GM23338 (cell line): ENCODE measurements around the gene PMEL. TPM values are rescaled to one million over a fixed set of nuclear protein-coding genes. Genes with fewer than 3 reads are reported as not detected.
A peak's percentile ranks its signal among the peaks of the same experiment; 100 is the strongest.

Experiments
- ATAC-seq: fragments of 200-7000 bp; cut with Tn5 transposase; 3 replicates; pipeline ENCODE4 v1.9.1; 2020
- DNase-seq: peaks from one replicate; pipeline ENCODE4 v3.0.0-alpha.2; 2015; ENCODE audit warnings: low spot score
- H2AFZ ChIP-seq: fragments of 200-600 bp; sonication (generic); 2 replicates; pipeline ENCODE4 v1.8.0; 2016; ENCODE audit warnings: antibody characterized with exemption, mild to moderate bottlenecking, moderate library complexity
- H3F3A ChIP-seq: fragments of 200-600 bp; sonication (generic); replicated peaks from 2 replicates; pipeline ENCODE4 v1.8.0; 2017; ENCODE audit warnings: antibody characterized with exemption, mixed run types, low read depth
- H3K27ac ChIP-seq: fragments of 200-600 bp; sonication (generic); 2 replicates; pipeline ENCODE4 v1.6.1; 2016; ENCODE audit warnings: low read depth
- H3K27me3 ChIP-seq: fragments of 200-600 bp; sonication (generic); 2 replicates; pipeline ENCODE4 v1.8.0; 2016; ENCODE audit warnings: mild to moderate bottlenecking, mixed run types, moderate library complexity; ENCODE audit not compliant: insufficient read depth
- H3K36me3 ChIP-seq: fragments of 200-600 bp; sonication (generic); 2 replicates; pipeline ENCODE4 v1.8.0; 2016; ENCODE audit warnings: mild to moderate bottlenecking; ENCODE audit not compliant: insufficient read depth
- H3K4me1 ChIP-seq: fragments of 200-600 bp; sonication (generic); 2 replicates; pipeline ENCODE4 v1.8.0; 2016; ENCODE audit warnings: mild to moderate bottlenecking, moderate library complexity; ENCODE audit not compliant: insufficient read depth
- H3K4me2 ChIP-seq: fragments of 200-600 bp; sonication (generic); 2 replicates; pipeline ENCODE4 v1.7.1; 2017; ENCODE audit warnings: mixed run types
- H3K4me3 ChIP-seq: fragments of 200-600 bp; sonication (generic); 2 replicates; pipeline ENCODE4 v1.6.1; 2016; ENCODE audit warnings: mixed run types
- H3K79me2 ChIP-seq: fragments of 200-600 bp; sonication (generic); replicated peaks from 2 replicates; pipeline ENCODE4 v1.8.0; 2017; ENCODE audit warnings: mild to moderate bottlenecking; ENCODE audit not compliant: insufficient read depth
- H3K9me2 ChIP-seq: fragments of 200-600 bp; sonication (generic); 2 replicates; pipeline ENCODE4 v1.8.0; 2017; ENCODE audit not compliant: insufficient read depth
- H4K20me1 ChIP-seq: fragments of 200-600 bp; sonication (generic); replicated peaks from 2 replicates; pipeline ENCODE4 v1.8.0; 2017; ENCODE audit warnings: mild to moderate bottlenecking; ENCODE audit not compliant: insufficient read depth
- H3K27ac Mint-ChIP-seq: 2 replicates; pipeline ENCODE4 v1.8.0; 2020; ENCODE audit warnings: inconsistent platforms, mild to moderate bottlenecking, moderate library complexity, mixed read lengths
- H3K27me3 Mint-ChIP-seq: 3 replicates; pipeline ENCODE4 v1.8.0; 2022; ENCODE audit warnings: low read depth, mild to moderate bottlenecking, moderate library complexity, mixed read lengths, inconsistent platforms; ENCODE audit not compliant: insufficient read depth, poor library complexity
- H3K36me3 Mint-ChIP-seq: 3 replicates; pipeline ENCODE4 v1.8.0; 2021; ENCODE audit warnings: low read depth, mild to moderate bottlenecking, inconsistent platforms, moderate library complexity, mixed read lengths
- H3K4me1 Mint-ChIP-seq: 3 replicates; pipeline ENCODE4 v1.8.0; 2020; ENCODE audit warnings: mild to moderate bottlenecking, inconsistent platforms, mixed read lengths
- H3K4me3 Mint-ChIP-seq: 3 replicates; pipeline ENCODE4 v1.8.0; 2021; ENCODE audit warnings: moderate library complexity, mild to moderate bottlenecking, inconsistent platforms, mixed read lengths
- H3K9me3 Mint-ChIP-seq: 3 replicates; pipeline ENCODE4 v1.8.0; 2020; ENCODE audit warnings: moderate library complexity, mild to moderate bottlenecking, inconsistent platforms, mixed read lengths
- CREB1 ChIP-seq: fragments of 250-450 bp; sonication (Bioruptor Pico); IDR thresholded peaks from 2 replicates; pipeline ENCODE4 v1.5.0; 2020; ENCODE audit warnings: low read depth, mild to moderate bottlenecking, moderate library complexity
- EZH2phosphoT487 ChIP-seq: fragments of 200-600 bp; sonication (generic); IDR thresholded peaks from one replicate; pipeline ENCODE4 v1.8.1; 2018; ENCODE audit warnings: antibody characterized with exemption; ENCODE audit not compliant: unreplicated experiment
- JUNB ChIP-seq: IDR thresholded peaks from one replicate; pipeline ENCODE4 v1.6.1; 2016; ENCODE audit warnings: antibody characterized with exemption; ENCODE audit not compliant: unreplicated experiment
- POLR2AphosphoS5 ChIP-seq: IDR thresholded peaks from 2 replicates; pipeline ENCODE4 v1.6.1; 2016; ENCODE audit warnings: antibody characterized with exemption, low read depth
- ZNF114 ChIP-seq: fragments of 250-450 bp; sonication (Bioruptor Pico); IDR thresholded peaks from 2 replicates; pipeline ENCODE4 v1.5.0; 2020; ENCODE audit warnings: mild to moderate bottlenecking, moderate library complexity
- polyA plus RNA-seq: library from polyadenylated mRNA; unstranded; fragments of >200 nt; fragmentation: Nextera tagmentation; extraction: Ambion mirVana; gene quantifications from 2 replicates; pipeline ENCODE4 v1.2.1, GENCODE V29; 2016
- total RNA-seq: library from RNA; depleted of rRNA; stranded (reverse); fragments of >200 nt; shearing (Covaris generic); gene quantifications from 2 replicates; pipeline ENCODE4 v1.2.3, GENCODE V29; 2014
- TF ChIP-seq, protein P1 (sequence below): IDR thresholded peaks from one replicate; pipeline ENCODE4 v1.6.1; 2018; ENCODE audit warnings: antibody characterized with exemption; ENCODE audit not compliant: unreplicated experiment
- TF ChIP-seq, protein P2 (sequence below): IDR thresholded peaks from 2 replicates; pipeline ENCODE4 v1.6.1; 2016; ENCODE audit warnings: antibody characterized with exemption
- TF ChIP-seq, protein P3 (sequence below): fragments of 250-450 bp; sonication (Bioruptor Pico); IDR thresholded peaks from 2 replicates; pipeline ENCODE4 v1.5.0; 2020; ENCODE audit warnings: mild to moderate bottlenecking, moderate library complexity
- TF ChIP-seq, protein P4 (sequence below), 2 experiments: fragments of 200-600 bp in 1 of 2; sonication (generic) in 1 of 2; conservative IDR thresholded peaks; 2 replicates each; pipeline versions ENCODE4 v1.5.1 to v1.6.1; 2016 to 2017; ENCODE audit warnings: antibody characterized with exemption in 2 of 2, low read depth in 2 of 2, mild to moderate bottlenecking in 2 of 2, moderate library complexity in 1 of 2

PMEL gene
- total and polyA plus RNA-seq, 2 experiments from 2014 or later, result 68.1 to 108 TPM

DNA sequence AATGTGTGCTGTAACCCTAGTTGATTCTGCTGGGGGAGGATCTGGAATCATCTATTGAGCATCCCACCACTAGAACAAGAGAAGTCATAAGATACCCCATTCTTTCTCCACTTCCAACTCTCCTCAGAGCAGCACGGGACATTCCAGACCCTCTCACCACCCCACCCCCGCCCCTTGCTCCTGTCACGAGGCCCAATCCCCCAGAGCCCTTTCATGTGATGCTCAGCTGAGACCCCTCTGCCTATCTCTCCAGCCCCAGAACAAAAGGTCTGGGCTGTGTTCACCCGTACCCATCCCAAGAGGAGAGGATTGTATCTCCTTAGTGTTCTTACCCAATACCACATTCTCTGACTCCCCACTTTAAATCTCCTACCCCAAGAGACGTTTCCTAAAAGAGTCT is 602 bp downstream of the PMEL start:
- peak overlapping the region; percentile 88 for H3K4me2 ChIP-seq
- no peaks in the 10 kb centered on the region for H3K27me3 ChIP-seq
- 0 out of 2 replicates have a peak, but pooled peaks cover 9% of the 10 kb centered on the region for H3K36me3 ChIP-seq
- Mint-ChIP-seq H3K4me3 (peak overlapping the region; percentile 100), H3K4me1 (peaks cover 22% of the 10 kb centered on the region), H3K27ac (peak overlapping the region; percentile 83), H3K9me3 (no peaks in the 10 kb centered on the region), H3K27me3 (peaks cover 4% of the 10 kb centered on the region), H3K36me3 (peaks cover 19% of the 10 kb centered on the region)
- no peaks in the 10 kb centered on the region for H3K9me2 ChIP-seq
- H3K4me3 ChIP-seq, result peak overlapping the region; percentile 91
- peak; percentile 63 for DNase-seq
- H3K79me2 ChIP-seq, result peaks cover 31% of the 10 kb centered on the region
- H2AFZ ChIP-seq, result peak overlapping the region; percentile 78
- H3K4me1 ChIP-seq, result peaks cover 17% of the 10 kb centered on the region; the same call in 1 of the 2 replicates
- H4K20me1 ChIP-seq, result 0 out of 2 replicates have a peak, but pooled peaks cover 3% of the 10 kb centered on the region
- ATAC-seq, result peak; percentile 8
- H3K27ac ChIP-seq, result peak overlapping the region; percentile 90
- TF ChIP-seq, protein P1, sequence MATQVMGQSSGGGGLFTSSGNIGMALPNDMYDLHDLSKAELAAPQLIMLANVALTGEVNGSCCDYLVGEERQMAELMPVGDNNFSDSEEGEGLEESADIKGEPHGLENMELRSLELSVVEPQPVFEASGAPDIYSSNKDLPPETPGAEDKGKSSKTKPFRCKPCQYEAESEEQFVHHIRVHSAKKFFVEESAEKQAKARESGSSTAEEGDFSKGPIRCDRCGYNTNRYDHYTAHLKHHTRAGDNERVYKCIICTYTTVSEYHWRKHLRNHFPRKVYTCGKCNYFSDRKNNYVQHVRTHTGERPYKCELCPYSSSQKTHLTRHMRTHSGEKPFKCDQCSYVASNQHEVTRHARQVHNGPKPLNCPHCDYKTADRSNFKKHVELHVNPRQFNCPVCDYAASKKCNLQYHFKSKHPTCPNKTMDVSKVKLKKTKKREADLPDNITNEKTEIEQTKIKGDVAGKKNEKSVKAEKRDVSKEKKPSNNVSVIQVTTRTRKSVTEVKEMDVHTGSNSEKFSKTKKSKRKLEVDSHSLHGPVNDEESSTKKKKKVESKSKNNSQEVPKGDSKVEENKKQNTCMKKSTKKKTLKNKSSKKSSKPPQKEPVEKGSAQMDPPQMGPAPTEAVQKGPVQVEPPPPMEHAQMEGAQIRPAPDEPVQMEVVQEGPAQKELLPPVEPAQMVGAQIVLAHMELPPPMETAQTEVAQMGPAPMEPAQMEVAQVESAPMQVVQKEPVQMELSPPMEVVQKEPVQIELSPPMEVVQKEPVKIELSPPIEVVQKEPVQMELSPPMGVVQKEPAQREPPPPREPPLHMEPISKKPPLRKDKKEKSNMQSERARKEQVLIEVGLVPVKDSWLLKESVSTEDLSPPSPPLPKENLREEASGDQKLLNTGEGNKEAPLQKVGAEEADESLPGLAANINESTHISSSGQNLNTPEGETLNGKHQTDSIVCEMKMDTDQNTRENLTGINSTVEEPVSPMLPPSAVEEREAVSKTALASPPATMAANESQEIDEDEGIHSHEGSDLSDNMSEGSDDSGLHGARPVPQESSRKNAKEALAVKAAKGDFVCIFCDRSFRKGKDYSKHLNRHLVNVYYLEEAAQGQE, result no peak
- H3F3A ChIP-seq, result no peaks in the 10 kb centered on the region

DNA sequence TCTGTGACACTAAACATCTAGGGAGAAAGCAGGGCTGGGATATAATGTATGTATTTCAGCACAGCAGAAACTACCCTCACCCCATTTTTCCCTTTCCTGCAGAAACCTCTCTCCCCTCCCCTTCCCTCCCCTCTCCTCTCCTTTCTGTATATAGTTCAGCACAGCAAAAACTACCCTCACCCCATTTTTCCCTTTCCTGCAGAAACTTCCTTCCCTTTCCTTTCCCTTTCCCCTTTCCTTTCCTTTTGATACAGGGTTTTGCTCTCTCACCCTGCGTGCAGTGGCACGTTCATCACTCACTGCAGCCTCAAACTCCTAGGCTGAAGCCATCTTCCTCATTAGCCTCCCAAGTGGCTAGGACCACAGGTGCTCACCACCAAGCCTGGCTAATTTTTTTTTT is 2.1 kb downstream of the PMEL start:
- 0 out of 2 replicates have a peak overlapping the region, but pooled peaks have one; percentile 45 for H3K27ac ChIP-seq
- Mint-ChIP-seq H3K27me3 (peaks cover 3% of the 10 kb centered on the region), H3K9me3 (no peaks in the 10 kb centered on the region), H3K4me1 (peaks cover 22% of the 10 kb centered on the region), H3K36me3 (peaks cover 13% of the 10 kb centered on the region), H3K27ac (no peak overlapping the region; the same call in 1 of the 2 replicates), H3K4me3 (no peak overlapping the region)
- peaks cover 17% of the 10 kb centered on the region; the same call in 1 of the 2 replicates for H3K4me1 ChIP-seq
- 0 out of 2 replicates have a peak, but pooled peaks cover 7% of the 10 kb centered on the region for H3K36me3 ChIP-seq
- ATAC-seq (no peak), DNase-seq (no peak)
- 0 out of 2 replicates have a peak, but pooled peaks cover 3% of the 10 kb centered on the region for H4K20me1 ChIP-seq
- no peak overlapping the region for H3K4me3 ChIP-seq
- H3K79me2 ChIP-seq, result peaks cover 31% of the 10 kb centered on the region
- no peak overlapping the region for H2AFZ ChIP-seq
- H3K4me2 ChIP-seq, result no peak overlapping the region
- H3K9me2 ChIP-seq, result no peaks in the 10 kb centered on the region
- no peaks in the 10 kb centered on the region for H3F3A ChIP-seq
- H3K27me3 ChIP-seq, result no peaks in the 10 kb centered on the region
- no peak for TF ChIP-seq CREB1 (CRISPR knock-in tag)
- TF ChIP-seq EZH2phosphoT487, result no peak
- TF ChIP-seq JUNB, result no peak
- TF ChIP-seq, protein P2, sequence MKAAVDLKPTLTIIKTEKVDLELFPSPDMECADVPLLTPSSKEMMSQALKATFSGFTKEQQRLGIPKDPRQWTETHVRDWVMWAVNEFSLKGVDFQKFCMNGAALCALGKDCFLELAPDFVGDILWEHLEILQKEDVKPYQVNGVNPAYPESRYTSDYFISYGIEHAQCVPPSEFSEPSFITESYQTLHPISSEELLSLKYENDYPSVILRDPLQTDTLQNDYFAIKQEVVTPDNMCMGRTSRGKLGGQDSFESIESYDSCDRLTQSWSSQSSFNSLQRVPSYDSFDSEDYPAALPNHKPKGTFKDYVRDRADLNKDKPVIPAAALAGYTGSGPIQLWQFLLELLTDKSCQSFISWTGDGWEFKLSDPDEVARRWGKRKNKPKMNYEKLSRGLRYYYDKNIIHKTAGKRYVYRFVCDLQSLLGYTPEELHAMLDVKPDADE, result no peak
- no peak for TF ChIP-seq ZNF114 (CRISPR knock-in tag)
- TF ChIP-seq POLR2AphosphoS5, result no peak
- TF ChIP-seq, protein P3, sequence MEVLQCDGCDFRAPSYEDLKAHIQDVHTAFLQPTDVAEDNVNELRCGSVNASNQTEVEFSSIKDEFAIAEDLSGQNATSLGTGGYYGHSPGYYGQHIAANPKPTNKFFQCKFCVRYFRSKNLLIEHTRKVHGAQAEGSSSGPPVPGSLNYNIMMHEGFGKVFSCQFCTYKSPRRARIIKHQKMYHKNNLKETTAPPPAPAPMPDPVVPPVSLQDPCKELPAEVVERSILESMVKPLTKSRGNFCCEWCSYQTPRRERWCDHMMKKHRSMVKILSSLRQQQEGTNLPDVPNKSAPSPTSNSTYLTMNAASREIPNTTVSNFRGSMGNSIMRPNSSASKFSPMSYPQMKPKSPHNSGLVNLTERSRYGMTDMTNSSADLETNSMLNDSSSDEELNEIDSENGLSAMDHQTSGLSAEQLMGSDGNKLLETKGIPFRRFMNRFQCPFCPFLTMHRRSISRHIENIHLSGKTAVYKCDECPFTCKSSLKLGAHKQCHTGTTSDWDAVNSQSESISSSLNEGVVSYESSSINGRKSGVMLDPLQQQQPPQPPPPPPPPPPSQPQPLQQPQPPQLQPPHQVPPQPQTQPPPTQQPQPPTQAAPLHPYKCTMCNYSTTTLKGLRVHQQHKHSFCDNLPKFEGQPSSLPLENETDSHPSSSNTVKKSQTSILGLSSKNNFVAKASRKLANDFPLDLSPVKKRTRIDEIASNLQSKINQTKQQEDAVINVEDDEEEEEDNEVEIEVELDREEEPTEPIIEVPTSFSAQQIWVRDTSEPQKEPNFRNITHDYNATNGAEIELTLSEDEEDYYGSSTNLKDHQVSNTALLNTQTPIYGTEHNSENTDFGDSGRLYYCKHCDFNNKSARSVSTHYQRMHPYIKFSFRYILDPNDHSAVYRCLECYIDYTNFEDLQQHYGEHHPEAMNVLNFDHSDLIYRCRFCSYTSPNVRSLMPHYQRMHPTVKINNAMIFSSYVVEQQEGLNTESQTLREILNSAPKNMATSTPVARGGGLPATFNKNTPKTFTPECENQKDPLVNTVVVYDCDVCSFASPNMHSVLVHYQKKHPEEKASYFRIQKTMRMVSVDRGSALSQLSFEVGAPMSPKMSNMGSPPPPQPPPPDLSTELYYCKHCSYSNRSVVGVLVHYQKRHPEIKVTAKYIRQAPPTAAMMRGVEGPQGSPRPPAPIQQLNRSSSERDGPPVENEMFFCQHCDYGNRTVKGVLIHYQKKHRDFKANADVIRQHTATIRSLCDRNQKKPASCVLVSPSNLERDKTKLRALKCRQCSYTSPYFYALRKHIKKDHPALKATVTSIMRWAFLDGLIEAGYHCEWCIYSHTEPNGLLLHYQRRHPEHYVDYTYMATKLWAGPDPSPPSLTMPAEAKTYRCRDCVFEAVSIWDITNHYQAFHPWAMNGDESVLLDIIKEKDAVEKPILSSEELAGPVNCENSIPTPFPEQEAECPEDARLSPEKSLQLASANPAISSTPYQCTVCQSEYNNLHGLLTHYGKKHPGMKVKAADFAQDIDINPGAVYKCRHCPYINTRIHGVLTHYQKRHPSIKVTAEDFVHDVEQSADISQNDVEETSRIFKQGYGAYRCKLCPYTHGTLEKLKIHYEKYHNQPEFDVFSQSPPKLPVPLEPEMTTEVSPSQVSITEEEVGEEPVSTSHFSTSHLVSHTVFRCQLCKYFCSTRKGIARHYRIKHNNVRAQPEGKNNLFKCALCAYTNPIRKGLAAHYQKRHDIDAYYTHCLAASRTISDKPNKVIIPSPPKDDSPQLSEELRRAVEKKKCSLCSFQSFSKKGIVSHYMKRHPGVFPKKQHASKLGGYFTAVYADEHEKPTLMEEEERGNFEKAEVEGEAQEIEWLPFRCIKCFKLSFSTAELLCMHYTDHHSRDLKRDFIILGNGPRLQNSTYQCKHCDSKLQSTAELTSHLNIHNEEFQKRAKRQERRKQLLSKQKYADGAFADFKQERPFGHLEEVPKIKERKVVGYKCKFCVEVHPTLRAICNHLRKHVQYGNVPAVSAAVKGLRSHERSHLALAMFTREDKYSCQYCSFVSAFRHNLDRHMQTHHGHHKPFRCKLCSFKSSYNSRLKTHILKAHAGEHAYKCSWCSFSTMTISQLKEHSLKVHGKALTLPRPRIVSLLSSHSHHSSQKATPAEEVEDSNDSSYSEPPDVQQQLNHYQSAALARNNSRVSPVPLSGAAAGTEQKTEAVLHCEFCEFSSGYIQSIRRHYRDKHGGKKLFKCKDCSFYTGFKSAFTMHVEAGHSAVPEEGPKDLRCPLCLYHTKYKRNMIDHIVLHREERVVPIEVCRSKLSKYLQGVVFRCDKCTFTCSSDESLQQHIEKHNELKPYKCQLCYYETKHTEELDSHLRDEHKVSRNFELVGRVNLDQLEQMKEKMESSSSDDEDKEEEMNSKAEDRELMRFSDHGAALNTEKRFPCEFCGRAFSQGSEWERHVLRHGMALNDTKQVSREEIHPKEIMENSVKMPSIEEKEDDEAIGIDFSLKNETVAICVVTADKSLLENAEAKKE (CRISPR knock-in tag), result no peak
- TF ChIP-seq, protein P4, sequence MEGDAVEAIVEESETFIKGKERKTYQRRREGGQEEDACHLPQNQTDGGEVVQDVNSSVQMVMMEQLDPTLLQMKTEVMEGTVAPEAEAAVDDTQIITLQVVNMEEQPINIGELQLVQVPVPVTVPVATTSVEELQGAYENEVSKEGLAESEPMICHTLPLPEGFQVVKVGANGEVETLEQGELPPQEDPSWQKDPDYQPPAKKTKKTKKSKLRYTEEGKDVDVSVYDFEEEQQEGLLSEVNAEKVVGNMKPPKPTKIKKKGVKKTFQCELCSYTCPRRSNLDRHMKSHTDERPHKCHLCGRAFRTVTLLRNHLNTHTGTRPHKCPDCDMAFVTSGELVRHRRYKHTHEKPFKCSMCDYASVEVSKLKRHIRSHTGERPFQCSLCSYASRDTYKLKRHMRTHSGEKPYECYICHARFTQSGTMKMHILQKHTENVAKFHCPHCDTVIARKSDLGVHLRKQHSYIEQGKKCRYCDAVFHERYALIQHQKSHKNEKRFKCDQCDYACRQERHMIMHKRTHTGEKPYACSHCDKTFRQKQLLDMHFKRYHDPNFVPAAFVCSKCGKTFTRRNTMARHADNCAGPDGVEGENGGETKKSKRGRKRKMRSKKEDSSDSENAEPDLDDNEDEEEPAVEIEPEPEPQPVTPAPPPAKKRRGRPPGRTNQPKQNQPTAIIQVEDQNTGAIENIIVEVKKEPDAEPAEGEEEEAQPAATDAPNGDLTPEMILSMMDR (conservative IDR thresholded peaks at IDR 0.05; ENCODE audit: low read depth in 2 of 2), result no peak
